ENCODE data around the gene TRO.

- TF ChIP-seq ZNF565 (CRISPR knock-in tag; conservative IDR thresholded peaks at IDR 0.05; ENCODE audit: low read depth) (no peak), ZFP30 (CRISPR knock-in tag; IDR thresholded peaks at IDR 0.05) (no peak), TCF4 (CRISPR knock-in tag; IDR thresholded peaks at IDR 0.05; ENCODE audit: borderline replicate concordance) (no peak), ZFP3 (CRISPR knock-in tag; IDR thresholded peaks at IDR 0.05) (no peak), CREB5 (CRISPR knock-in tag; IDR thresholded peaks at IDR 0.05; ENCODE audit: low read depth) (no peak), PPARA (CRISPR knock-in tag; IDR thresholded peaks at IDR 0.05; ENCODE audit: borderline replicate concordance) (no peak), ZNF8 (CRISPR knock-in tag; IDR thresholded peaks at IDR 0.05) (no peak), ZNF70 (CRISPR knock-in tag; IDR thresholded peaks at IDR 0.05) (no peak), SNAI2 (CRISPR knock-in tag; IDR thresholded peaks at IDR 0.05) (no peak), ISL1 (CRISPR knock-in tag; IDR thresholded peaks at IDR 0.05) (no peak)
Observed at GRCh38 chrX:54980334-54980733, 59.7 kb downstream of the TRO start.

Measured in SK-N-SH treated with all-trans-retinoic acid at 6 μM for 48 hours (cell line).